ENCODE results near the gene CAP1.

CAP1 gene

GRCh38 chr1:40102038-40102437 lies 61.5 kb downstream of the CAP1 start:
- no peak for DNase-seq

GRCh38 chr1:40102896-40103295 lies 62.4 kb downstream of the CAP1 start:
- no peak for DNase-seq

- no peak for DNase-seq
Measured at GRCh38 chr1:40105028-40105427, 64.5 kb downstream of the CAP1 start.

- DNase-seq = no peak
Measured at GRCh38 chr1:40107290-40107959, 66.9 kb downstream of the CAP1 start.

- DNase-seq = no peak
Measured at GRCh38 chr1:40110389-40110788, 69.9 kb downstream of the CAP1 start.

- DNase-seq = no peak
Measured at GRCh38 chr1:40114400-40114799, 73.9 kb downstream of the CAP1 start.

GRCh38 chr1:40120128-40120527 lies 79.6 kb downstream of the CAP1 start:
- no peak for DNase-seq

Measured in NCI-H1436 (cell line).